Transverse colon (tissue), 4 donors: ENCODE results near the gene PECR.

ENCODE experiments used
- CTCF ChIP-seq, 5 experiments: fragments of 200-600 bp in 3 of 5; fragments of 450-650 bp in 2 of 5; sonication (generic) in 3 of 5; IDR thresholded peaks; 1 replicate in 2 of 5; 2 replicates in 3 of 5; pipeline ENCODE4 v1.5.1; 2016 to 2017; ENCODE audit warnings: antibody characterized with exemption in 5 of 5, inconsistent platforms in 3 of 5, mild to moderate bottlenecking in 2 of 5, moderate library complexity in 1 of 5
- EP300 ChIP-seq: sonication (generic); formaldehyde crosslinking; IDR thresholded peaks from one replicate; pipeline ENCODE4 v1.6.1; 2017; ENCODE audit warnings: antibody characterized with exemption, low read depth
- POLR2A ChIP-seq: fragments of 450-650 bp; IDR thresholded peaks from one replicate; pipeline ENCODE4 v1.6.1; 2016; ENCODE audit warnings: antibody characterized with exemption, mild to moderate bottlenecking, moderate library complexity
- POLR2AphosphoS5 ChIP-seq, 3 donors: sonication (generic); formaldehyde crosslinking; IDR thresholded peaks; one replicate each; pipeline ENCODE4 v1.6.1; 2016; ENCODE audit warnings: antibody characterized with exemption in 3 of 3

- TF ChIP-seq CTCF (IDR thresholded peaks at IDR 0.05) (no peak), EP300 (no peak), POLR2AphosphoS5 (IDR thresholded peaks at IDR 0.05) (no peak), POLR2A (no peak)
These were observed 32.2 kb downstream of the PECR start for GRCh38 chr2:216049452-216049851.
